ENCODE measurements around the gene MVB12B.
"Not testable (repeated sequence)": the region's sequence is repeated elsewhere in the genome, so short reads cannot be mapped to it uniquely, and the experiment has no call there.

The MVB12B gene

DNA sequence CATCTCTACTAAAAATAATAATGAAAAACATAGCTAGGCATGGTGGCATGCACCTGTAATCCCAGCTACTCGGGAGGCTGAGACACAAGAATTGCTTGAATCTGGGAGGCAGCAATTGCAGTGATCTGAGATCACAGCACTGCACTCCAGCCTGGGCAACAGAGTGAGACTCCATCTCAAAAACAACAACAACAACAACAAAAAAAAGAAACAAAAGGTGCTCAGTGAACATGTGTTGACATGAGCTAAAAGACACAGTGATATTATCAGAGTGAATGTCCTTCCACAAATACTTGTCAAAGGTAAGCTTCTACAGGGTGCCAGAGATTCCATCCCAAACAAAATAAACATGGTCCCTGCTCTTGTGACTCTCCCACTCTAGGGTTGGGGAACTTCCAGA is 211.9 kb downstream of the MVB12B start:
- no peak for DNase-seq (ENCODE audit: low spot score)

DNA sequence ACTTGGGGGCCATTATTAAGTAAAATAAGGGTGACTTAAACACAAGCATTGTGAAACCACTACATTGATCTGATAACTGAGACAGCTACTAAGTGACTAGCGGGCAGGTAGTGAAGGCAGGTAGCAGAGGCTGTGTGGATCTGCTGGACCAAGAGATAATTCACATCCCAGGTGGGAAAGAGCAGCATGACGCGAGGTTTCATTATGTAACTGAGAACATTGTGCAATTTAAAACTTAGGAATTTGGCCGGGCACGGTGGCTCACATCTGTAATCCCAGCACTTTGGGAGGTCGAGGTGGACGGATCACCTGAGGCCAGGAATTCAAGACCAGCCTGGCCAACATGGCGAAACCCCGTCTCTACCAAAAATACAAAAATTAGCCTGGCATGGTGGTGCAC is 213.8 kb downstream of the MVB12B start:
- not testable (repeated sequence) for DNase-seq (ENCODE audit: low spot score)

GRCh38 chr9:126543490-126543889 is 216.9 kb downstream of the MVB12B start:
- no peak for DNase-seq (ENCODE audit: low spot score)

DNA sequence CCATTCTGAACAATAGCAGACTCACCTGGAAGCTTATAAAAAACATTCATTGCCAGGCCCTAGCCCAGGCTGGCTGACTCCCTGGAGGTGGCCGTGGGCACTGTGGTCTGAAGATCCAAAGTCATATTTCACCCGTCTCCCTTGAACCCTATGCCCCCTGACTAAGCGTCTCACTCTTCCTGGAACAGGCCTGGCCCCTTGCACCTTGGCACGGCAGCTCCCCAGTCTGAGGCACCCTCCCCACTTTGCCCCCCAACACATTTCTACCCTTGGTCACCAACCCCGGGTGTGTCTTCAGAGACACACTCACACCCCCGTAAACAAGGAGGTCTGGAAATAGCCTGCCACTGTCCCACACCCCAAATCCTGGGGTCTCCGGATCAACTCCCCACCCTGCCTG is 218.5 kb downstream of the MVB12B start:
- no peak for DNase-seq (ENCODE audit: low spot score)

GRCh38 chr9:126546036-126546435 is 219.4 kb downstream of the MVB12B start:
- no peak for DNase-seq (ENCODE audit: low spot score)

DNA sequence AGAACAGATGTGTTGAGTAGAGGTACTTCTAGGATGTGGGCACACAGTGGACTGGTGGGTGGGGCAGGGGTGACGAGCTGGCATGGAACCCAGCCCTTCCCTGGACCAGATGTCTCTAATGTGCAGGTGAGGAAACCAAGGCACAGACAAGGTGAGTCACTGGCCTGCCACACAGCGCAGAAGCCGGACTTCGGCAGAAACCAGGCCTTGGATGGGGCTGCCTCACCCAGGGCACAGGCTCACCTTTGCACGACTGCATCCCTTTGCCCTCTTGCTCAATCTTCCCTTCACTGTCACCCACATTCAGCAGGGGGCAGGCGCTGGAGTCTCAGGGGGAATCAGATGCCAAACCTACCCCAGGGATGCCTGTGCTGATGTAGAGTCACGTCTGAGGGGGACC is 221.7 kb downstream of the MVB12B start:
- no peak for DNase-seq (ENCODE audit: low spot score)

GRCh38 chr9:126549246-126550006 is 222.8 kb downstream of the MVB12B start:
- no peak for DNase-seq (ENCODE audit: low spot score)

GRCh38 chr9:126550891-126551351 is 224.3 kb downstream of the MVB12B start:
- no peak for DNase-seq (ENCODE audit: low spot score)

DNA sequence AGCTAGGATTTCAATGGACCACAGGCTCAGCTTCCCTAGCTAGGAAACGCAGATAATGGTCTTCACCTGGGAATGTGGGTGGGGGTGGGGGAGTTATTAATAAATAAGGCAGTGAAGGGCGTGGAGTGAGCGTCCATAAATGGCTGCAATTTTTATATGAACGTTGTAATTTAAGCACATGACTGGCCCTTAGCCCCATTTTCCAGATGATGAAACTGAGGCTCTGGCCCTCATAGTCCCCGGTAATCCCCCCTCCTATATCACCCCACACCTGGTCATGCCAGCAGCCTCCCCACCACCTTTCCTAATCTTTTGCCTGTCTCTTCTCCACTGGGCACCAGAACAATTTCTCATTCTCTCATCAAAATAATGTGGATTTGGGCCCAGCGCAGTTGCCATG is 225.2 kb downstream of the MVB12B start:
- DNase-seq (ENCODE audit: low spot score) = no peak

DNA sequence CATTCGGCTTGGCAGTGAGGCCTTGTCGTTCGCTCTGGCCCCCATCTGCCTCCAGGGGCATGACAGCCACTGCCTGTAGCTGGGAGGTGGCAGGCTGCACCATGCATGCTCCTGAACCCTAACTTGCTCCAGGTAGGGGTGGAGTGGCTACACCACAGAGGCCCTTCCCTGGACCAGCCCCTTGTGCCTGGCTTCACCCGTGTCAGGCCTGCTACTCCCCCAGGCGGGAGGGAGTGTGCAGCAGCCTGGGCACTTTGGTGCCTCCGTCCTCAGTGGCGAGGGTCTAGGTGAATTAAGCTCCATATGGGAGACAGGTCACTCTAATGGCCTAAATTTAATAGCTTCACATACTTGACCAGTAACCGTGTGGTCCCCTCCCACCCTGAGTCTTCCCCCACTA is 227.7 kb downstream of the MVB12B start:
- DNase-seq (ENCODE audit: low spot score) = no peak

GRCh38 chr9:126555421-126555820 is 228.8 kb downstream of the MVB12B start:
- not testable (repeated sequence) for DNase-seq (ENCODE audit: low spot score)

All from LoVo (cell line).